ENCODE measurements around the gene UNC13D. TPM values are rescaled to one million over a fixed set of nuclear protein-coding genes. Genes with fewer than 3 reads are reported as not detected.
A peak's percentile ranks its signal among the peaks of the same experiment; 100 is the strongest.

UNC13D gene
- polyA plus RNA-seq, 3 donors, result 28.4 to 111 (median 53.3) TPM

GRCh38 chr17:75821552-75821951 lies 22.7 kb downstream of the UNC13D start:
- H3K9ac ChIP-seq (ENCODE audit: insufficient read depth, low read length, poor library complexity, severe bottlenecking), result no peak overlapping the region
- WGBS (ENCODE audit: insufficient coverage), result 100% methylated on average over 7 of the region's 7 CpGs
- no peaks in the 10 kb centered on the region for H3K79me2 ChIP-seq (ENCODE audit: insufficient read depth, low read length)
- no peak overlapping the region for H3K4me3 Mint-ChIP-seq
- H3K36me3 ChIP-seq (replicated peaks in 1 of 2; ENCODE audit: control insufficient read depth in 1 of 2, insufficient read depth in 2 of 2, low read length in 2 of 2), result peaks cover 57 to 82% of the 10 kb centered on the region in 2 donors
- intact Hi-C loops (cut with micrococcal nuclease), result loop anchor here in 1 of 2 donors (5.0 kb wide), 1 partner anchor 59 kb away; no protein-coding TSS in a partner anchor
- no peak overlapping the region for H3K4me3 ChIP-seq (replicated peaks in 1 of 3; ENCODE audit: low read depth in 2 of 3, low read length in 3 of 3)
- H4K20me1 ChIP-seq (ENCODE audit: insufficient read depth, low read length), result peaks cover 7% of the 10 kb centered on the region
- peaks cover 2% of the 10 kb centered on the region for H3K4me1 Mint-ChIP-seq
- no peak for TF ChIP-seq CTCF (IDR thresholded peaks at IDR 0.05)
- H3K27ac ChIP-seq (ENCODE audit: low read depth in 1 of 2, low read length in 2 of 2), result no peak overlapping the region
- H3K27ac Mint-ChIP-seq, result peak overlapping the region in 1 of 7 donors; percentile 37
- no peak overlapping the region for H2AFZ ChIP-seq (ENCODE audit: insufficient read depth, low read depth, low read length, poor library complexity, severe bottlenecking)
- no peaks in the 10 kb centered on the region for H3K9me3 ChIP-seq (replicated peaks in 1 of 2; ENCODE audit: control insufficient read depth in 1 of 2, insufficient read depth in 1 of 2, low read length in 2 of 2)
- no peak for DNase-seq
- no peak overlapping the region for H3K4me2 ChIP-seq (replicated peaks; ENCODE audit: extremely low read depth, low read length, poor library complexity, severe bottlenecking)
- H3K27me3 Mint-ChIP-seq (ENCODE audit: low read depth in 3 of 3), result no peaks in the 10 kb centered on the region
- H3K36me3 Mint-ChIP-seq, result peaks cover 43 to 72% of the 10 kb centered on the region in 2 donors
- no peaks in the 10 kb centered on the region for H3K9me3 Mint-ChIP-seq
- H3K4me1 ChIP-seq (ENCODE audit: control insufficient read depth in 1 of 2, insufficient read depth in 2 of 2, low read length in 2 of 2), result no peaks in the 10 kb centered on the region
- H3K27me3 ChIP-seq (ENCODE audit: control insufficient read depth in 2 of 2, insufficient read depth in 2 of 2, low read length in 2 of 2), result no peaks in the 10 kb centered on the region

GRCh38 chr17:75820094-75821080 lies 23.8 kb downstream of the UNC13D start:
- no peak overlapping the region for H3K4me2 ChIP-seq (replicated peaks; ENCODE audit: extremely low read depth, low read length, poor library complexity, severe bottlenecking)

More at GRCh38 chr17:75820094-75821080, 23.8 kb downstream of the UNC13D start:
- Histone ChIP-seq H3K4me3 (replicated peaks in 1 of 3; ENCODE audit: low read depth in 2 of 3, low read length in 3 of 3) (no peak overlapping the region), H2AFZ (ENCODE audit: insufficient read depth, low read depth, low read length, poor library complexity, severe bottlenecking) (no peak overlapping the region), H3K27ac (ENCODE audit: low read depth in 1 of 2, low read length in 2 of 2) (no peak overlapping the region), H3K79me2 (ENCODE audit: insufficient read depth, low read length) (no peaks in the 10 kb centered on the region), H3K36me3 (replicated peaks in 1 of 2; ENCODE audit: control insufficient read depth in 1 of 2, insufficient read depth in 2 of 2, low read length in 2 of 2) (peaks cover 59 to 79% of the 10 kb centered on the region in 2 donors), H4K20me1 (ENCODE audit: insufficient read depth, low read length) (peaks cover 5% of the 10 kb centered on the region), H3K9me3 (replicated peaks in 1 of 2; ENCODE audit: control insufficient read depth in 1 of 2, insufficient read depth in 1 of 2, low read length in 2 of 2) (no peaks in the 10 kb centered on the region), H3K4me1 (ENCODE audit: control insufficient read depth in 1 of 2, insufficient read depth in 2 of 2, low read length in 2 of 2) (no peaks in the 10 kb centered on the region), H3K9ac (ENCODE audit: insufficient read depth, low read length, poor library complexity, severe bottlenecking) (no peak overlapping the region), H3K27me3 (ENCODE audit: control insufficient read depth in 2 of 2, insufficient read depth in 2 of 2, low read length in 2 of 2) (no peaks in the 10 kb centered on the region)
- H3K4me3 Mint-ChIP-seq, result no peak overlapping the region
- no peak for TF ChIP-seq CTCF (IDR thresholded peaks at IDR 0.05)
- peaks cover 46 to 70% of the 10 kb centered on the region in 2 donors for H3K36me3 Mint-ChIP-seq
- 89% methylated on average over 20 of the region's 21 CpGs for WGBS (ENCODE audit: insufficient coverage)
- H3K9me3 Mint-ChIP-seq, result no peaks in the 10 kb centered on the region
- H3K27ac Mint-ChIP-seq, result peak overlapping the region in 2 of 7 donors; percentile 29 to 40
- no peaks in the 10 kb centered on the region for H3K27me3 Mint-ChIP-seq (ENCODE audit: low read depth in 3 of 3)
- peaks cover 2% of the 10 kb centered on the region for H3K4me1 Mint-ChIP-seq
- no peak for DNase-seq
- intact Hi-C loops (cut with micrococcal nuclease), result loop anchor here in 1 of 2 donors (5.0 kb wide), 1 partner anchor 58 kb away; no protein-coding TSS in a partner anchor
